ENCODE results near the gene GNB1L. TPM values are rescaled to one million over a fixed set of nuclear protein-coding genes. Genes with fewer than 3 reads are reported as not detected.
A peak's percentile ranks its signal among the peaks of the same experiment; 100 is the strongest.

The GNB1L gene
- total and polyA plus RNA-seq, 9 of the 15 experiments (the other 6 are each of a cell fraction or from before 2014, with no cell fraction given) = 0.56 to 50.5 (median 10.2) TPM

DNA sequence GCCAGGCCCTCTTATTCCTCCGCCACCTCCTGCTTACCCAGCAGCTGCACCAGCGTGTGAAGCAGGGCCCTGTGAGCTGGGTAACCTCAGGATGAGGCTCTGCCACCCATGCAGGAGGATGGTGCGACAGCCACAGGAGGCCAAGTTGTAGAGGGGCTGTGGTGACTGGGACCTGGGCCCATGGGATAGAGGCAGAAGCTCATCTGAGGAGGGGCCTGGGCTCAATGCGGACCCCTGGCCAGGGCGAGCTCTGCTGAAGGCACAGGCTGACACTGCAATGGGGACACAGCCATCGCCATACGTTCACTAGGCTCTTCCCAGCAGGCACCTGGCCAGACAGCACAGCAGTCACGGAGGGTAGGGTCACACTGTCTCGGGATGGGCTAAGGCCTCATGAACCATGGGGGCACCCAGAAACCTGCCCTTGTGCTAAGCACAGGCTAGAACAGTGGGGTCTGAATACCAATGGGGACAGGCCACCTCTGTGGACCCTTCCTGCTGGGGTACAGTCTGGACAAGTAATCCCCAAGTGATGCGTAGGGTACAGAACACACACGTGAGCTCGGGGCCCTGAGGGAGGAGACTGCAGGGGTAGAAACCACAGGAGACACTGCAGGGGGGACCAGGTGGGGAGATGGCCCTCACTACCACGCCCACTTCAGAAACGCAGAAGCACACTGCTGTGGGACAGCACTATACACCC, 35.3 kb downstream of the GNB1L start (continued):
- TF ChIP-seq, protein P1, sequence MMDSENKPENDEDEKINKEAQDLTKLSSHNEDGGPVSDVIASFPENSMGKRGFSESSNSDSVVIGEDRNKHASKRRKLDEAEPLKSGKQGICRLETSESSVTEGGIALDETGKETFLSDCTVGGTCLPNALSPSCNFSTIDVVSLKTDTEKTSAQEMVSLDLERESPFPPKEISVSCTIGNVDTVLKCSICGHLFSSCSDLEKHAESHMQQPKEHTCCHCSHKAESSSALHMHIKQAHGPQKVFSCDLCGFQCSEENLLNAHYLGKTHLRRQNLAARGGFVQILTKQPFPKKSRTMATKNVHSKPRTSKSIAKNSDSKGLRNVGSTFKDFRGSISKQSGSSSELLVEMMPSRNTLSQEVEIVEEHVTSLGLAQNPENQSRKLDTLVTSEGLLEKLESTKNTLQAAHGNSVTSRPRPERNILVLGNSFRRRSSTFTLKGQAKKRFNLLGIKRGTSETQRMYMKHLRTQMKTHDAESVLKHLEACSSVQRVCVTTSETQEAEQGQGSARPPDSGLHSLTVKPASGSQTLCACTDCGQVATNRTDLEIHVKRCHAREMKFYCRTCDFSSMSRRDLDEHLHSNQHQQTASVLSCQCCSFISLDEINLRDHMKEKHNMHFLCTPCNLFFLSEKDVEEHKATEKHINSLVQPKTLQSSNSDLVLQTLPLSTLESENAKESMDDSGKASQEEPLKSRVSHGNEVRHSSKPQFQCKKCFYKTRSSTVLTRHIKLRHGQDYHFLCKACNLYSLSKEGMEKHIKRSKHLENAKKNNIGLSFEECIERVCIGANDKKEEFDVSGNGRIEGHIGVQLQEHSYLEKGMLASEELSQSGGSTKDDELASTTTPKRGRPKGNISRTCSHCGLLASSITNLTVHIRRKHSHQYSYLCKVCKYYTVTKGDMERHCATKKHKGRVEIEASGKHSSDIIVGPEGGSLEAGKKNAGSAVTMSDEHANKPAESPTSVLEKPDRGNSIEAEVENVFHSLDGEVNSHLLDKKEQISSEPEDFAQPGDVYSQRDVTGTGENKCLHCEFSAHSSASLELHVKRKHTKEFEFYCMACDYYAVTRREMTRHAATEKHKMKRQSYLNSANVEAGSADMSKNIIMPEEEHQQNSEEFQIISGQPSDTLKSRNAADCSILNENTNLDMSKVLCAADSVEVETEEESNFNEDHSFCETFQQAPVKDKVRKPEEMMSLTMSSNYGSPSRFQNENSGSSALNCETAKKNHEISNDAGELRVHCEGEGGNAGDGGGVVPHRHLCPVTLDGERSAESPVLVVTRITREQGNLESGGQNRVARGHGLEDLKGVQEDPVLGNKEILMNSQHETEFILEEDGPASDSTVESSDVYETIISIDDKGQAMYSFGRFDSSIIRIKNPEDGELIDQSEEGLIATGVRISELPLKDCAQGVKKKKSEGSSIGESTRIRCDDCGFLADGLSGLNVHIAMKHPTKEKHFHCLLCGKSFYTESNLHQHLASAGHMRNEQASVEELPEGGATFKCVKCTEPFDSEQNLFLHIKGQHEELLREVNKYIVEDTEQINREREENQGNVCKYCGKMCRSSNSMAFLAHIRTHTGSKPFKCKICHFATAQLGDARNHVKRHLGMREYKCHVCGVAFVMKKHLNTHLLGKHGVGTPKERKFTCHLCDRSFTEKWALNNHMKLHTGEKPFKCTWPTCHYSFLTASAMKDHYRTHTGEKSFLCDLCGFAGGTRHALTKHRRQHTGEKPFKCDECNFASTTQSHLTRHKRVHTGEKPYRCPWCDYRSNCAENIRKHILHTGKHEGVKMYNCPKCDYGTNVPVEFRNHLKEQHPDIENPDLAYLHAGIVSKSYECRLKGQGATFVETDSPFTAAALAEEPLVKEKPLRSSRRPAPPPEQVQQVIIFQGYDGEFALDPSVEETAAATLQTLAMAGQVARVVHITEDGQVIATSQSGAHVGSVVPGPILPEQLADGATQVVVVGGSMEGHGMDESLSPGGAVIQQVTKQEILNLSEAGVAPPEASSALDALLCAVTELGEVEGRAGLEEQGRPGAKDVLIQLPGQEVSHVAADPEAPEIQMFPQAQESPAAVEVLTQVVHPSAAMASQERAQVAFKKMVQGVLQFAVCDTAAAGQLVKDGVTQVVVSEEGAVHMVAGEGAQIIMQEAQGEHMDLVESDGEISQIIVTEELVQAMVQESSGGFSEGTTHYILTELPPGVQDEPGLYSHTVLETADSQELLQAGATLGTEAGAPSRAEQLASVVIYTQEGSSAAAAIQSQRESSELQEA (IDR thresholded peaks at IDR 0.05; ENCODE audit: low read depth) = no peak
- no peak for TF ChIP-seq KLF16 (IDR thresholded peaks at IDR 0.05)
- peak; percentile 54; the same call in 1 of the 2 replicates for TF ChIP-seq PHB (CRISPR knock-in tag; IDR thresholded peaks at IDR 0.05)
- TF ChIP-seq, protein P2, sequence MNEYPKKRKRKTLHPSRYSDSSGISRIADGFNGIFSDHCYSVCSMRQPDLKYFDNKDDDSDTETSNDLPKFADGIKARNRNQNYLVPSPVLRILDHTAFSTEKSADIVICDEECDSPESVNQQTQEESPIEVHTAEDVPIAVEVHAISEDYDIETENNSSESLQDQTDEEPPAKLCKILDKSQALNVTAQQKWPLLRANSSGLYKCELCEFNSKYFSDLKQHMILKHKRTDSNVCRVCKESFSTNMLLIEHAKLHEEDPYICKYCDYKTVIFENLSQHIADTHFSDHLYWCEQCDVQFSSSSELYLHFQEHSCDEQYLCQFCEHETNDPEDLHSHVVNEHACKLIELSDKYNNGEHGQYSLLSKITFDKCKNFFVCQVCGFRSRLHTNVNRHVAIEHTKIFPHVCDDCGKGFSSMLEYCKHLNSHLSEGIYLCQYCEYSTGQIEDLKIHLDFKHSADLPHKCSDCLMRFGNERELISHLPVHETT (CRISPR knock-in tag; conservative IDR thresholded peaks at IDR 0.05 in 1 of 2, IDR thresholded peaks at IDR 0.05 in 1 of 2) = 0 out of 4 replicates have a peak, but pooled peaks of 1 of the 2 experiments have one; percentile 16
